H9 (cell line): ENCODE measurements around the gene CDH4. TPM values are rescaled to one million over a fixed set of nuclear protein-coding genes. Genes with fewer than 3 reads are reported as not detected.

Source experiments
- DNase-seq: peaks from one replicate; pipeline ENCODE4 v3.0.0-alpha.2; 2017
- H2AFZ ChIP-seq: one replicate; pipeline ENCODE4 v1.6.1; 2013; ENCODE audit warnings: mild to moderate bottlenecking, low read length, control low read depth, moderate library complexity
- H2AK5ac ChIP-seq: 2 replicates; pipeline ENCODE4 v1.6.1; 2013; ENCODE audit warnings: low read length, control low read depth, mixed read lengths; ENCODE audit not compliant: insufficient read length
- H2BK120ac ChIP-seq: one replicate; pipeline ENCODE4 v1.6.1; 2013; ENCODE audit warnings: low read depth, mild to moderate bottlenecking, low read length, control low read depth, inconsistent platforms; ENCODE audit not compliant: poor library complexity, severe bottlenecking
- H2BK12ac ChIP-seq: 2 replicates; pipeline ENCODE4 v1.6.1; 2013; ENCODE audit warnings: low read length, control low read depth, mixed read lengths, low read depth; ENCODE audit not compliant: insufficient read length
- H2BK15ac ChIP-seq: 2 replicates; pipeline ENCODE4 v1.6.1; 2013; ENCODE audit warnings: low read depth, low read length, control low read depth
- H2BK20ac ChIP-seq: one replicate; pipeline ENCODE4 v1.6.1; 2013; ENCODE audit warnings: low read depth, mild to moderate bottlenecking, low read length, control low read depth, inconsistent platforms; ENCODE audit not compliant: poor library complexity, severe bottlenecking
- H2BK5ac ChIP-seq: 2 replicates; pipeline ENCODE4 v1.6.1; 2013; ENCODE audit warnings: low read length, control low read depth, mixed read lengths; ENCODE audit not compliant: insufficient read length
- H3K14ac ChIP-seq: 2 replicates; pipeline ENCODE4 v1.6.1; 2013; ENCODE audit warnings: low read length, control low read depth; ENCODE audit not compliant: insufficient read depth
- H3K18ac ChIP-seq: 2 replicates; pipeline ENCODE4 v1.6.1; 2013; ENCODE audit warnings: low read depth, mild to moderate bottlenecking, mixed read lengths, low read length, control low read depth; ENCODE audit not compliant: insufficient read length
- H3K23ac ChIP-seq: 2 replicates; pipeline ENCODE4 v1.6.1; 2013; ENCODE audit warnings: low read length, control low read depth, mixed read lengths, low read depth; ENCODE audit not compliant: insufficient read length
- H3K23me2 ChIP-seq: 2 replicates; pipeline ENCODE4 v1.6.1; 2013; ENCODE audit warnings: low read depth, mild to moderate bottlenecking, mixed read lengths, low read length, control low read depth; ENCODE audit not compliant: insufficient read length, poor library complexity, severe bottlenecking
- H3K27ac ChIP-seq: 2 replicates; pipeline ENCODE4 v1.5.1; 2013; ENCODE audit warnings: low read length, control low read depth, mixed read lengths, low read depth; ENCODE audit not compliant: insufficient read length
- H3K27me3 ChIP-seq: 2 replicates; pipeline ENCODE4 v1.6.1; 2013; ENCODE audit warnings: low read length, control low read depth, inconsistent platforms; ENCODE audit not compliant: insufficient read depth
- H3K4ac ChIP-seq: 2 replicates; pipeline ENCODE4 v1.6.1; 2013; ENCODE audit warnings: low read depth, mild to moderate bottlenecking, control low read depth, inconsistent platforms, low read length, moderate library complexity
- H3K4me1 ChIP-seq: 2 replicates; pipeline ENCODE4 v1.6.1; 2013; ENCODE audit warnings: low read length, control low read depth, inconsistent platforms; ENCODE audit not compliant: insufficient read depth
- H3K4me2 ChIP-seq: 2 replicates; pipeline ENCODE4 v1.6.1; 2013; ENCODE audit warnings: low read length, control low read depth, mixed read lengths; ENCODE audit not compliant: insufficient read length, insufficient read depth
- H3K56ac ChIP-seq: 2 replicates; pipeline ENCODE4 v1.6.1; 2013; ENCODE audit warnings: low read depth, mild to moderate bottlenecking, mixed read lengths, low read length, control low read depth; ENCODE audit not compliant: insufficient read length
- H3K79me1 ChIP-seq: 2 replicates; pipeline ENCODE4 v1.6.1; 2013; ENCODE audit warnings: low read depth, mild to moderate bottlenecking, moderate library complexity, low read length, control low read depth, inconsistent platforms; ENCODE audit not compliant: insufficient read depth, poor library complexity, severe bottlenecking
- H3K79me2 ChIP-seq: 2 replicates; pipeline ENCODE4 v1.6.1; 2013; ENCODE audit warnings: low read length, control low read depth, inconsistent platforms; ENCODE audit not compliant: insufficient read depth
- H3K9ac ChIP-seq: 2 replicates; pipeline ENCODE4 v1.6.1; 2013; ENCODE audit warnings: low read length, control low read depth, mixed read lengths; ENCODE audit not compliant: insufficient read length; ENCODE audit errors: extremely low read depth
- H3K9me3 ChIP-seq: one replicate; pipeline ENCODE4 v1.6.1; 2013; ENCODE audit warnings: low read depth, low read length, inconsistent platforms; ENCODE audit not compliant: control insufficient read depth
- H3T11ph ChIP-seq: one replicate; pipeline ENCODE4 v1.6.1; 2013; ENCODE audit warnings: mild to moderate bottlenecking, low read length, control low read depth, inconsistent platforms
- H4K20me1 ChIP-seq: one replicate; pipeline ENCODE4 v1.6.1; 2013; ENCODE audit not compliant: control insufficient read depth, insufficient read length, insufficient read depth
- H4K5ac ChIP-seq: 2 replicates; pipeline ENCODE4 v1.6.1; 2013; ENCODE audit warnings: low read depth, mild to moderate bottlenecking, mixed read lengths, low read length, control low read depth; ENCODE audit not compliant: insufficient read length
- H4K8ac ChIP-seq: replicated peaks from 2 replicates; pipeline ENCODE4 v1.6.1; 2013; ENCODE audit warnings: low read length, control low read depth, mixed read lengths, low read depth; ENCODE audit not compliant: insufficient read length
- H4K91ac ChIP-seq: 2 replicates; pipeline ENCODE4 v1.6.1; 2013; ENCODE audit warnings: low read depth, mild to moderate bottlenecking, moderate library complexity, mixed read lengths, low read length, control low read depth; ENCODE audit not compliant: insufficient read length
- H3K27ac Mint-ChIP-seq, 3 experiments: 2 replicates in 2 of 3; 3 replicates in 1 of 3; pipeline ENCODE4 v1.8.0; 2020 to 2021; ENCODE audit warnings: mixed read lengths in 3 of 3, mild to moderate bottlenecking in 1 of 3, moderate library complexity in 1 of 3
- H3K27me3 Mint-ChIP-seq: 2 replicates; pipeline ENCODE4 v1.8.0; 2021; ENCODE audit warnings: low read depth, mild to moderate bottlenecking, moderate library complexity, mixed read lengths
- H3K36me3 Mint-ChIP-seq, 3 experiments: 2 replicates in 2 of 3; 3 replicates in 1 of 3; pipeline ENCODE4 v1.8.0; 2020 to 2021; ENCODE audit warnings: low read depth in 3 of 3, mixed read lengths in 3 of 3; ENCODE audit not compliant: insufficient read depth in 1 of 3
- H3K4me1 Mint-ChIP-seq, 2 experiments: 2 replicates each; pipeline ENCODE4 v1.8.0; 2020; ENCODE audit warnings: mixed read lengths in 2 of 2
- H3K4me3 Mint-ChIP-seq, 2 experiments: 2 replicates in 1 of 2; 3 replicates in 1 of 2; pipeline ENCODE4 v1.8.0; 2020 to 2021; ENCODE audit warnings: mild to moderate bottlenecking in 2 of 2, mixed read lengths in 2 of 2, moderate library complexity in 1 of 2
- H3K9me3 Mint-ChIP-seq, 2 experiments: 2 replicates in 1 of 2; 3 replicates in 1 of 2; pipeline ENCODE4 v1.8.0; 2020; ENCODE audit warnings: mild to moderate bottlenecking in 2 of 2, mixed read lengths in 2 of 2, moderate library complexity in 1 of 2
- CTCF ChIP-seq: fragments of 200-600 bp; sonication (generic); conservative IDR thresholded peaks from 3 replicates; pipeline ENCODE4 v1.8.0; 2021; ENCODE audit warnings: antibody characterized with exemption, mild to moderate bottlenecking
- WGBS: extraction: QIAGEN DNeasy Blood & Tissue Kit; methylation state at CpG from one replicate; pipeline ENCODE4 v1.1.7; 2013; ENCODE audit warnings: missing lambda C conversion rate, low lambda C conversion rate, mixed read lengths; ENCODE audit not compliant: insufficient read length; ENCODE audit errors: extremely low coverage; 5-methylcytosine and 5-hydroxymethylcytosine counted together
- total RNA-seq: library from RNA; stranded (reverse); gene quantifications from 2 replicates; pipeline ENCODE4 v1.2.1, GENCODE V29; 2021

The CDH4 gene
- total RNA-seq, 1 experiment from 2014 or later, result 3.0 TPM

- no peak overlapping the region for H2AFZ ChIP-seq
- no peak overlapping the region for H2AK5ac ChIP-seq
- Mint-ChIP-seq H3K27me3 (peaks cover 25% of the 10 kb centered on the region), H3K4me1 (peaks cover 6 to 14% of the 10 kb centered on the region in 2 experiments), H3K27ac (no peak overlapping the region), H3K9me3 (peaks cover 12 to 25% of the 10 kb centered on the region in 2 experiments), H3K36me3 (peaks cover 6 to 19% (median 17%) of the 10 kb centered on the region in 3 experiments), H3K4me3 (no peak overlapping the region)
- H2BK5ac ChIP-seq, result no peak overlapping the region
- H3K4ac ChIP-seq, result no peak overlapping the region
- H3K18ac ChIP-seq, result no peak overlapping the region
- H3T11ph ChIP-seq, result no peak overlapping the region
- no peak overlapping the region for H2BK15ac ChIP-seq
- H3K23me2 ChIP-seq, result no peaks in the 10 kb centered on the region
- H3K9me3 ChIP-seq, result peaks cover 4% of the 10 kb centered on the region
- no peak overlapping the region for H3K9ac ChIP-seq
- no peak overlapping the region for H2BK20ac ChIP-seq
- no peak overlapping the region for H2BK120ac ChIP-seq
- no peaks in the 10 kb centered on the region for H3K79me1 ChIP-seq
- no peak overlapping the region for H3K56ac ChIP-seq
- no peak overlapping the region for H3K23ac ChIP-seq
- H2BK12ac ChIP-seq, result no peak overlapping the region
- no CpG with 5 or more reads among the region's 12 CpGs for WGBS
- no peak for DNase-seq
- TF ChIP-seq CTCF, result no peak
- H4K8ac ChIP-seq, result no peak overlapping the region
- no peak overlapping the region for H4K91ac ChIP-seq
- no peaks in the 10 kb centered on the region for H3K27me3 ChIP-seq
- no peak overlapping the region for H3K4me2 ChIP-seq
- no peaks in the 10 kb centered on the region for H4K20me1 ChIP-seq
- no peaks in the 10 kb centered on the region for H3K4me1 ChIP-seq
- no peak overlapping the region for H3K14ac ChIP-seq
- H3K27ac ChIP-seq, result no peak overlapping the region
- H4K5ac ChIP-seq, result no peak overlapping the region
- no peaks in the 10 kb centered on the region; the same call in 1 of the 2 replicates for H3K79me2 ChIP-seq
Measured at GRCh38 chr20:61461461-61461860, 209.4 kb downstream of the CDH4 start.
